Hepatocyte (in vitro differentiated cells): ENCODE results near the gene RPTOR.

Experiments
- EZH2 ChIP-seq: fragments of 200-600 bp; sonication (generic); IDR thresholded peaks from 2 replicates; pipeline ENCODE4 v1.6.1; 2016; ENCODE audit warnings: antibody characterized with exemption, mild to moderate bottlenecking, borderline replicate concordance
- TF ChIP-seq, protein P1 (sequence below): fragments of 200-600 bp; sonication (generic); IDR thresholded peaks from 2 replicates; pipeline ENCODE4 v1.5.1; 2016; ENCODE audit warnings: antibody characterized with exemption, mild to moderate bottlenecking; ENCODE audit not compliant: poor library complexity

GRCh38 chr17:81015136-81015535, 470.5 kb downstream of the RPTOR start:
- no peak for TF ChIP-seq EZH2
- TF ChIP-seq, protein P1, sequence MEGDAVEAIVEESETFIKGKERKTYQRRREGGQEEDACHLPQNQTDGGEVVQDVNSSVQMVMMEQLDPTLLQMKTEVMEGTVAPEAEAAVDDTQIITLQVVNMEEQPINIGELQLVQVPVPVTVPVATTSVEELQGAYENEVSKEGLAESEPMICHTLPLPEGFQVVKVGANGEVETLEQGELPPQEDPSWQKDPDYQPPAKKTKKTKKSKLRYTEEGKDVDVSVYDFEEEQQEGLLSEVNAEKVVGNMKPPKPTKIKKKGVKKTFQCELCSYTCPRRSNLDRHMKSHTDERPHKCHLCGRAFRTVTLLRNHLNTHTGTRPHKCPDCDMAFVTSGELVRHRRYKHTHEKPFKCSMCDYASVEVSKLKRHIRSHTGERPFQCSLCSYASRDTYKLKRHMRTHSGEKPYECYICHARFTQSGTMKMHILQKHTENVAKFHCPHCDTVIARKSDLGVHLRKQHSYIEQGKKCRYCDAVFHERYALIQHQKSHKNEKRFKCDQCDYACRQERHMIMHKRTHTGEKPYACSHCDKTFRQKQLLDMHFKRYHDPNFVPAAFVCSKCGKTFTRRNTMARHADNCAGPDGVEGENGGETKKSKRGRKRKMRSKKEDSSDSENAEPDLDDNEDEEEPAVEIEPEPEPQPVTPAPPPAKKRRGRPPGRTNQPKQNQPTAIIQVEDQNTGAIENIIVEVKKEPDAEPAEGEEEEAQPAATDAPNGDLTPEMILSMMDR: no peak
